AG20443 (cell line): ENCODE results near the gene PPM1H.
"Not testable (repeated sequence)": the region's sequence is repeated elsewhere in the genome, so short reads cannot be mapped to it uniquely, and the experiment has no call there.

Experiments used
- DNase-seq: peaks from one replicate; pipeline ENCODE4 v3.0.0; 2012; ENCODE audit warnings: low spot score, mixed read lengths

The PPM1H gene

GRCh38 chr12:62839869-62840660, 94.9 kb downstream of the PPM1H start:
- no peak for DNase-seq

- DNase-seq, result no peak
Measured at GRCh38 chr12:62834971-62835547, 99.9 kb downstream of the PPM1H start.

- no peak for DNase-seq
Measured at GRCh38 chr12:62834406-62834805, 100.5 kb downstream of the PPM1H start.

DNA sequence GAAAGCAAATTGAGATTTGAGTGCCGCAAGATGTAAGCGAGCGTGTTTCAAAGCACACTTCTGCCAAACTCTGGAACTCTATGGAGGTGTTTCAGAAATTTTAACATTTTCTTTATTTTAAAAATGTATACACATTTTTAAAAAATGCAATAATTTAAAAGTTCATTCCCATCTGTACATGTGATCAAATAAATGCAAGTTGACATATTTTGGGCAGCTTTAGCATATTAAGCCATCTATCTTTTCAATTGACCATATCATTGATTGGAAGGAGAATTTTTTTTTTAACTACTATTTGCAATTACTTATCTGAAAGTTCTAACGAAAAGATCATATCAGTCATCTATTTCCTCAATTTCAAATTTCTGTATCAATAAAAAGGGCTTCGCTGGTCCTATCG, 101.3 kb downstream of the PPM1H start:
- no peak for DNase-seq

- no peak for DNase-seq
Measured at GRCh38 chr12:62832558-62832957, 102.4 kb downstream of the PPM1H start.

GRCh38 chr12:62832027-62832426, 102.9 kb downstream of the PPM1H start:
- no peak for DNase-seq

- DNase-seq, result no peak
Measured at GRCh38 chr12:62827855-62828254, 107.1 kb downstream of the PPM1H start.

DNA sequence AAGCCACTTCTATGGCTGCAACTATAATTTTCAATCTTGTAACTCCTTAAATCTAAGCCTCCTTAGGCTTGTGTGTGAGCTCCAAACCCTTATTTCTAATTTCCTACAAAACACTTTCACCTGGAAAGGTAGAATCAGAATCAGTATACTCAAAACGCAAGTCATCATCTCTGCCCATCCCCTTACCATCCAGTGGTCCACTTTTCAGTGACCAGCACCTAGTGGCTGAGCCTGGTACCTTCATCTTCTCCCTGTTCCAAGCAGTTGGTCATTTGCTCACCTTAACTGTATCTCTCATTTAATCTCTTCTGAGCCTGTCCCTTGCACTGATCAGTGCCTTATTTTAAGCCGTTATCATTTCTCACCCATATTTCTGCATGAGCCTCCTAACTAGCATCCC, 107.9 kb downstream of the PPM1H start:
- DNase-seq, result no peak

GRCh38 chr12:62817556-62818271, 117.2 kb downstream of the PPM1H start:
- DNase-seq, result no peak

DNA sequence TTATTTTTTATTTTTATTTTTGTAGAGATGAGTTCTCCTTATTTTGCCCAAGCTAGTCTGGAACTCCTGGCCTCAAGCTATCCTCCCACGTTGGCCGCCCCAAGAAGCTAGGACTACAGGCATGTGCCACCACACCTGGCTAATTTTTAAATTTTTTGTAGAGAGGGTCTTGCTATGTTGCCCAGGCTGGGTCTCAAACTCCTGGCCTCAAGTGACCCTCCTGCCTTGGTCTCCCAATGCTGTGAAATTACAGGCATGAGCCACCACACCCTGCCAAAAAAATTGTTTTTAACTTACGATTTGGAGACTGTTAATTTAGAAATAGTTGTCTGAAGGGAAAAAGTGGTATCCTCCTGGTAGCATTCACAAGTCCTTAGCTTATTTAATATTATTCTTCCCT, 120.7 kb downstream of the PPM1H start:
- DNase-seq, result no peak

DNA sequence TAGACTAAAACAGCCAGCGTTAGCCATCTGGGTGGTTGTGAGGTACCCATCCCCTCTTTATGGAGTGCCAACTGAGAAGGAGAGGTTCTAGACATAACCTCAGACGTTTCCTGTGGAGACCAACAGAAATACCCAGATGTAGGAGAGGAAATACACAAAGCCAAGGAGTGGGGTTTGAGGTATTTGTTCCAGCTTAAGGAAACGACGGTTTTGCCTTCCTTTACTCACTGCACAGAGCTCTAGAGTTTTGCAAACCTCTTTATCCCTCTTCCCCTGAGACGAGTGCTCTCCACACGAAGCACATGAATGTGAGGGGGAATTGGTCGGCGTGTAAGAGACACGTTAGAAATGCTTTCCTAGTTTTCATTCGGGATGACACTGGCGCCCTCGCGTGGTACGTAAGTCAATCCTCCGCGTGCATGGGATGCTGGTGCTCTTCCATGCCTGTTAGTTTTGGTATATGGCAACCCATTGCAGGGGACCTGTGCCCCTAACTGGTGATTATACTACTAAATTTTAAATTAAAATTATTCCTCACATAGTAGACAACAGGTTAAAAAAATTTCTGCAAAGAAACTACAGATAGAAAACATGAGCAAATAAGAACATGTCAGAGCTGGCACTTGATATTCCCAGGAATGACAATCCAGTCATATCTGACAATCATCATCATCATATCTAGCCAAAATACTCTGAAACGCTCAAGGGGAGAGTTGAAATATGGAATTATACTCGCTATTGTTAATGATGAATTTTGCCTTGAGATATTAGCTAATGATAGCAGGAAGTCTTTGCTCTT, 121.7 kb downstream of the PPM1H start:
- DNase-seq, result peak; percentile 78

DNA sequence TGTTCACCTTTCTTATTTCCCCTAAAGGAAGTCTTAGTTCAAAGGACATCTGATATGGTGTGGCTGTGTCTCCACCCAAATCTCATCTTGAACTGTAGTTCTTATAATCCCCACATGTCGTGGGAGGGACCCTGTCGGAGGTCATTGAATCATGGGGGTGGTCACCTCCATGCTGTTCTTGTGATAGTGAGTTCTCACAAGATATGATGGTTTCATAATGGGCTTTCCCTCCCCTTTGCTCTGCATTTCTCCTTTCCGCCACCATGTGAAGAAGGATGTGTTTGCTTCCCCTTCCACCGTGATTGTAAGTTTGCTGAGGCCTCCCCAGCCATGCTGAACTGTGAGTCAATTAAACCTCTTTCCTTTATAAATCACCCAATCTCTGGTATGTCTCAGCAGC, 123.5 kb downstream of the PPM1H start:
- DNase-seq, result not testable (repeated sequence)

- no peak for DNase-seq
Measured at GRCh38 chr12:62808166-62808879, 126.6 kb downstream of the PPM1H start.

- no peak for DNase-seq
Measured at GRCh38 chr12:62806893-62807292, 128.1 kb downstream of the PPM1H start.

GRCh38 chr12:62806244-62806836, 128.6 kb downstream of the PPM1H start:
- no peak for DNase-seq

DNA sequence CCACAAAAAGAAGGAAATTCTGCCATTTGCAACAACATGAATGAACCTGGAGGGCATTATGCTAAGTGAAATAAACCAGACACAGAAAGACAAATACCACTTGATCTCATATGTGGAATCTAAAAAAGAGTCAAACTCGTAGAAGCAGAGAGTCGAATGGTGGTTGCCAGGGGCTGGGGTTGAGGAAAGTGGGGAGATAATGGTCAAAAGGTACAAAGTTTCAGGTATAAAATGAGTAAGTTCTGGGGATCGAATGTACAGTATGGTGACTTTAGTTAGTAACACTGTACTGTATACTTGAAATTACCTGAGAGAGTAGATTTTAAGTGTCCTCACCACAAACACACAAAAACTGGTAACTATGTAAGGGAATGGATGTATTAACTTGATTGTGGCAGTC, 129.4 kb downstream of the PPM1H start:
- no peak for DNase-seq

DNA sequence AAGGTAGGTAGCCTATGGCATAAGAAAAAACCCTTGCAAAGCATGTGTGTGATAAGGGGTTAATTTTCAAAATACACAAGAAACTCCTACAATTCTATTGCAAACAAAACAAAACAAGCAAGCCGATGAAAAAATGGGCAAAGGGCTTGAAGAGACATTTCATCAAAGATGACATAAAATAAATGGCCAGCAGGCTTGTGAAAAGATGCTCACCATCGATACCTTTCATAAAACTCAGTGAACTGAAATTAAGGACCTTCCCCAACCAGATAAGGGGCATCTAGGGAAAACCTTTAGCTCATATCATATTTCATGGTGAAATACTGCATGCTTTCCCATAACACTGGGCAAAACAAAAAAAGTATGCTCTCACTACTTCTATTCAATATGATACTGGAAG, 131.2 kb downstream of the PPM1H start:
- no peak for DNase-seq

DNA sequence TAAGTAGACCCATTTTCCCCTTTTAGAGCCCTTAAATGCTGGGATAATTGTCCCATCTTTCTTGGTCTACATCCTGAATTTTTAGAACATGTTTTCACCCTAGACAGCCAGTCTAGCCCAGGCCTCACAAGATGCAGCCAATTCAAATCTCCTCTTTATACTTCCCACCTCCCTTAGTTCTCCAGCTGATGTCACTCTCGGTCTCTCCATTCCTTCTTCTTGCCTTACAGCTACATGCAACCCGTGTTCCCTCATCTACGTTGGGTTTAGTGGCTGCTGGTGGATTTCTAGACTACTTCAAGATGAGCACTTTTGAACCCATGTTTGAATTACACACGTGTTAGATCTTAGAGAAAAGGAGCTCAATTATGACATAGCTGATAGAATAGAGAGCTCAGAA, 132.0 kb downstream of the PPM1H start:
- DNase-seq, result no peak

- no peak for DNase-seq
Measured at GRCh38 chr12:62802321-62802720, 132.6 kb downstream of the PPM1H start.

DNA sequence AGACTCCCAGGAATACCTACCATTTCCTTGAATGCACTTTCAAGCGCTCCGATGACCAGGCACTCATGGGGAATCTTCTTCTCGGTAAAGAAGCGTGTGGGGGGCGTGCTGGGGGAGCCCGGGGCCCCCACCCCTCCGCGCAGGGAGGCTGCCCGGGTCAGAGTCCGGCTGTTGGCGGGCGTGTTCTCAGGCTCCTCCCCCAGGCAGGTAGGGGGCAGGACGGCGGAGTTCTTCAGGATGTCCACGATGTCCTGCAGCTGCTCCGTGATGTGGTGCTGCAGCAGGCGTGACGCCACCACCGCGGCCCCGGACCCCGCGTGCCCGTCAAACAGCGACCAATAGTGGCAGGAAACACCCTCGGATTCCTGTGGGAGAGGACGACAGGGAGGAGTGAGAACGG, 133.2 kb downstream of the PPM1H start:
- DNase-seq, result no peak

GRCh38 chr12:62800707-62801400, 134.1 kb downstream of the PPM1H start:
- DNase-seq, result peak; percentile 38
